Adrenal gland (tissue), 5 donors: ENCODE data around the gene CDO1.
"Not testable (repeated sequence)": the region's sequence is repeated elsewhere in the genome, so short reads cannot be mapped to it uniquely, and the experiment has no call there.

Experiments used
- CTCF ChIP-seq, 6 experiments: fragments of 450-650 bp in 4 of 6; fragments of 200-600 bp in 2 of 6; sonication (generic) in 1 of 6; IDR thresholded peaks; 1 replicate in 5 of 6; 2 replicates in 1 of 6; pipeline versions ENCODE4 v1.5.1 to v1.8.0; 2016 to 2021; ENCODE audit warnings: antibody characterized with exemption in 6 of 6, mild to moderate bottlenecking in 2 of 6, moderate library complexity in 1 of 6
- POLR2A ChIP-seq, 2 donors: fragments of 450-650 bp; IDR thresholded peaks; one replicate each; pipeline ENCODE4 v1.6.1; 2017; ENCODE audit warnings: antibody characterized with exemption in 2 of 2, mild to moderate bottlenecking in 2 of 2, moderate library complexity in 1 of 2
- donor health status: DM: no; HTN: no; CAD: no.

GRCh38 chr5:115808066-115808465 lies 8.4 kb downstream of the CDO1 start:
- not testable (repeated sequence) for TF ChIP-seq CTCF, POLR2A (IDR thresholded peaks at IDR 0.05)
